NCI-H2227 (cell line): ENCODE measurements around the gene AKAP7.
"Not testable (repeated sequence)": the region's sequence is repeated elsewhere in the genome, so short reads cannot be mapped to it uniquely, and the experiment has no call there.

Experiments used
- DNase-seq: peaks from one replicate; lab custom pipeline; 2025; ENCODE audit not compliant: unreplicated experiment; lab: John Stamatoyannopoulos, UW

The AKAP7 gene

GRCh38 chr6:131288214-131288613, 152.9 kb downstream of the AKAP7 start:
- DNase-seq, result no peak

GRCh38 chr6:131290955-131291354, 155.7 kb downstream of the AKAP7 start:
- no peak for DNase-seq

- no peak for DNase-seq
These were observed 157.1 kb downstream of the AKAP7 start for GRCh38 chr6:131292145-131292938.

GRCh38 chr6:131293472-131293911, 158.2 kb downstream of the AKAP7 start:
- no peak for DNase-seq

- DNase-seq, result no peak
These were observed 159.8 kb downstream of the AKAP7 start for GRCh38 chr6:131295081-131295480.

GRCh38 chr6:131300826-131301225, 165.6 kb downstream of the AKAP7 start:
- DNase-seq, result not testable (repeated sequence)

GRCh38 chr6:131303338-131303930, 168.2 kb downstream of the AKAP7 start:
- no peak for DNase-seq

GRCh38 chr6:131305037-131305850, 170.0 kb downstream of the AKAP7 start:
- no peak for DNase-seq

- no peak for DNase-seq
These were observed 174.2 kb downstream of the AKAP7 start for GRCh38 chr6:131309437-131309836.

GRCh38 chr6:131314838-131315237, 179.6 kb downstream of the AKAP7 start:
- no peak for DNase-seq

- DNase-seq, result no peak
These were observed 181.4 kb downstream of the AKAP7 start for GRCh38 chr6:131316654-131317053.

- DNase-seq, result no peak
These were observed 182.2 kb downstream of the AKAP7 start for GRCh38 chr6:131317516-131317915.

GRCh38 chr6:131321589-131321988, 186.3 kb downstream of the AKAP7 start:
- no peak for DNase-seq

GRCh38 chr6:131322125-131322524, 186.9 kb downstream of the AKAP7 start:
- no peak for DNase-seq

GRCh38 chr6:131325669-131326068, 190.4 kb downstream of the AKAP7 start:
- DNase-seq, result not testable (repeated sequence)

GRCh38 chr6:131328727-131329126, 193.5 kb downstream of the AKAP7 start:
- DNase-seq, result not testable (repeated sequence)

- DNase-seq, result no peak
These were observed 195.9 kb downstream of the AKAP7 start for GRCh38 chr6:131331151-131331550.

GRCh38 chr6:131331873-131332781, 196.9 kb downstream of the AKAP7 start:
- no peak for DNase-seq
